Suppressor macrophage treated with lipopolysaccharide for 1 hour (primary cell): ENCODE results near the gene OGFOD2.
"Not testable (repeated sequence)": the region's sequence is repeated elsewhere in the genome, so short reads cannot be mapped to it uniquely, and the experiment has no call there.

ENCODE experiments used
- DNase-seq, 3 donors: peaks; one replicate each; pipeline ENCODE4 v3.0.0-alpha.2; 2020 to 2022

Gene OGFOD2

GRCh38 chr12:123005081-123005626 lies 30.1 kb downstream of the OGFOD2 start:
- no peak for DNase-seq

GRCh38 chr12:123006977-123007376 lies 31.9 kb downstream of the OGFOD2 start:
- DNase-seq: no peak

- DNase-seq: no peak
These were observed 35.1 kb downstream of the OGFOD2 start for GRCh38 chr12:123010110-123010509.

GRCh38 chr12:123010681-123011080 lies 35.6 kb downstream of the OGFOD2 start:
- DNase-seq: no peak

GRCh38 chr12:123011701-123012100 lies 36.7 kb downstream of the OGFOD2 start:
- DNase-seq: no peak

- no peak for DNase-seq
These were observed 38.4 kb downstream of the OGFOD2 start for GRCh38 chr12:123013185-123014095.

GRCh38 chr12:123014473-123014872 lies 39.4 kb downstream of the OGFOD2 start:
- DNase-seq: not testable (repeated sequence)

GRCh38 chr12:123017753-123018152 lies 42.7 kb downstream of the OGFOD2 start:
- no peak for DNase-seq

GRCh38 chr12:123019841-123020138 lies 44.7 kb downstream of the OGFOD2 start:
- no peak for DNase-seq

- DNase-seq: no peak
These were observed 46.9 kb downstream of the OGFOD2 start for GRCh38 chr12:123021688-123022604.

GRCh38 chr12:123022846-123023245 lies 47.8 kb downstream of the OGFOD2 start:
- no peak for DNase-seq

GRCh38 chr12:123024819-123025391 lies 49.9 kb downstream of the OGFOD2 start:
- peak in 1 of 3 donors; percentile 10 for DNase-seq

- no peak for DNase-seq
These were observed 51.2 kb downstream of the OGFOD2 start for GRCh38 chr12:123026094-123026853.

GRCh38 chr12:123027726-123028445 lies 52.8 kb downstream of the OGFOD2 start:
- DNase-seq: no peak

GRCh38 chr12:123028475-123028874 lies 53.4 kb downstream of the OGFOD2 start:
- DNase-seq: no peak

GRCh38 chr12:123029550-123029949 lies 54.5 kb downstream of the OGFOD2 start:
- no peak for DNase-seq
